AG10803 (cell line): Measurements from ENCODE around the gene PROCA1.

Experiments used
- DNase-seq: peaks from one replicate; pipeline ENCODE4 v3.0.0; 2010; ENCODE audit warnings: low read depth
- H3K4me3 ChIP-seq: 2 replicates; pipeline ENCODE4 v1.5.1; 2011; ENCODE audit warnings: mild to moderate bottlenecking, low read length, control low read depth
- TF ChIP-seq, protein P1 (sequence below): conservative IDR thresholded peaks from 2 replicates; pipeline ENCODE4 v1.5.1; 2011; ENCODE audit warnings: mild to moderate bottlenecking, low read length, control low read depth, inconsistent platforms

The PROCA1 gene

DNA sequence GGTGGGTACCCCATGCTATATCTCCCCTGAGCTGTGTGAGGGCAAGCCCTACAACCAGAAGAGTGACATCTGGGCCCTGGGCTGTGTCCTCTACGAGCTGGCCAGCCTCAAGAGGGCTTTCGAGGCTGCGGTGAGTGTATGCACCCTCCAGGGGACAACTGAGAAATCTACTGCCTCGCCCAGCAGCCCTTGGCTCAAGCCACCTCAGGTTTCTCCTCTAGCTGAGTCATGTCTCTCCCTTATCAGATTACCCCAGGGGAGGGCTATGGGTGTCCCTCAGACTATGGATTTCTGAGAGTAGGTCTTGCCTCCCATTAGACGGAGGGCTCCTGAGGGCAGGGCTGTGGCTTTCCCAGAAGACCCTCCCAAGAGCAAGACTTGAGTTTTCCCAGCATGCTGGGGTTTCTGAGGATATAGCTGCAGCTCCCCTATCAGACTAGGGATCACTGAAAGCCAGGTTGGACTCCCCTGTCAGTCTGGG, 23.6 kb upstream of the PROCA1 start:
- H3K4me3 ChIP-seq: no peak overlapping the region
- TF ChIP-seq, protein P1, sequence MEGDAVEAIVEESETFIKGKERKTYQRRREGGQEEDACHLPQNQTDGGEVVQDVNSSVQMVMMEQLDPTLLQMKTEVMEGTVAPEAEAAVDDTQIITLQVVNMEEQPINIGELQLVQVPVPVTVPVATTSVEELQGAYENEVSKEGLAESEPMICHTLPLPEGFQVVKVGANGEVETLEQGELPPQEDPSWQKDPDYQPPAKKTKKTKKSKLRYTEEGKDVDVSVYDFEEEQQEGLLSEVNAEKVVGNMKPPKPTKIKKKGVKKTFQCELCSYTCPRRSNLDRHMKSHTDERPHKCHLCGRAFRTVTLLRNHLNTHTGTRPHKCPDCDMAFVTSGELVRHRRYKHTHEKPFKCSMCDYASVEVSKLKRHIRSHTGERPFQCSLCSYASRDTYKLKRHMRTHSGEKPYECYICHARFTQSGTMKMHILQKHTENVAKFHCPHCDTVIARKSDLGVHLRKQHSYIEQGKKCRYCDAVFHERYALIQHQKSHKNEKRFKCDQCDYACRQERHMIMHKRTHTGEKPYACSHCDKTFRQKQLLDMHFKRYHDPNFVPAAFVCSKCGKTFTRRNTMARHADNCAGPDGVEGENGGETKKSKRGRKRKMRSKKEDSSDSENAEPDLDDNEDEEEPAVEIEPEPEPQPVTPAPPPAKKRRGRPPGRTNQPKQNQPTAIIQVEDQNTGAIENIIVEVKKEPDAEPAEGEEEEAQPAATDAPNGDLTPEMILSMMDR: no peak
- no peak for DNase-seq

DNA sequence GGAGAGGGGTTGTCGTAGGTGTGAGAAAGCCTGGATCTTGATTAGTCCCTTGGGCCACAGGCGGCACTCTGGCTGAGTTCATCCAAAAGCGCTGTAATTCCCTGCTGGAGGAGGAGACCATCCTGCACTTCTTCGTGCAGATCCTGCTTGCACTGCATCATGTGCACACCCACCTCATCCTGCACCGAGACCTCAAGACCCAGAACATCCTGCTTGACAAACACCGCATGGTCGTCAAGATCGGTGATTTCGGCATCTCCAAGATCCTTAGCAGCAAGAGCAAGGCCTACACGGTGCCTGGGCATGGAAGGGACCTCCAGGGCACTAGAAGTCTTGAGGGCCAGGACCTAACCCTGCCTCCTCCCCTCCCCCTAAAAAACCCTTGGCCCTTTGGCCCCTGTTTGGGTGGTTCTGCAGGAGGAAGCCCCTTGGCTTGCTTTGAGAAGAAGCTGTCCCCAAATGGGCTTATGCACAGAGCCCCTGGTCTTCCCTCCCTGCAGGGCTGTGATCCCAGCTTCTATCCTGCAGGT, 23.1 kb upstream of the PROCA1 start:
- DNase-seq: no peak
- H3K4me3 ChIP-seq: no peak overlapping the region
- TF ChIP-seq, protein P1: no peak

- TF ChIP-seq, protein P1: no peak
- no peak for DNase-seq
- H3K4me3 ChIP-seq: no peak overlapping the region
These were observed 21.7 kb upstream of the PROCA1 start for GRCh38 chr17:28733346-28733745.

DNA sequence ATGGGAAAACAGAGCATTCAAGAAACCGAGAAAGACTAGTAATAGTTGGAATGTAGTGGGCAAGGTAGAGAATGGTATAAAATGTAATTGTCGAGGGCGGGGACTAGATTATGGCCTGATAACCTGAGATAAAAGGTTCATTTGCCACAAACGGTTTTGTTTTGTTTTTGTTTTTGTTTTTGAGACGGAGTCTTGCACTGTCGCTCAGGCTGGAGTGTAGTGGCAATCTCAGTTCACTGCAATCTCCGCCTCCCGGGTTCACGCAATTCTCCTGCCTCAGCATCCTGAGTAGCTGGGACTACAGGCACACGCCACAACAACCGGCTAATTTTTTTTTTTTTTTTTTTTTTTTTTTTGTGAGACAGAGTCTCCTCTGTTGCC, 18.3 kb upstream of the PROCA1 start:
- no peak for DNase-seq
- H3K4me3 ChIP-seq: no peak overlapping the region
- TF ChIP-seq, protein P1: no peak

DNA sequence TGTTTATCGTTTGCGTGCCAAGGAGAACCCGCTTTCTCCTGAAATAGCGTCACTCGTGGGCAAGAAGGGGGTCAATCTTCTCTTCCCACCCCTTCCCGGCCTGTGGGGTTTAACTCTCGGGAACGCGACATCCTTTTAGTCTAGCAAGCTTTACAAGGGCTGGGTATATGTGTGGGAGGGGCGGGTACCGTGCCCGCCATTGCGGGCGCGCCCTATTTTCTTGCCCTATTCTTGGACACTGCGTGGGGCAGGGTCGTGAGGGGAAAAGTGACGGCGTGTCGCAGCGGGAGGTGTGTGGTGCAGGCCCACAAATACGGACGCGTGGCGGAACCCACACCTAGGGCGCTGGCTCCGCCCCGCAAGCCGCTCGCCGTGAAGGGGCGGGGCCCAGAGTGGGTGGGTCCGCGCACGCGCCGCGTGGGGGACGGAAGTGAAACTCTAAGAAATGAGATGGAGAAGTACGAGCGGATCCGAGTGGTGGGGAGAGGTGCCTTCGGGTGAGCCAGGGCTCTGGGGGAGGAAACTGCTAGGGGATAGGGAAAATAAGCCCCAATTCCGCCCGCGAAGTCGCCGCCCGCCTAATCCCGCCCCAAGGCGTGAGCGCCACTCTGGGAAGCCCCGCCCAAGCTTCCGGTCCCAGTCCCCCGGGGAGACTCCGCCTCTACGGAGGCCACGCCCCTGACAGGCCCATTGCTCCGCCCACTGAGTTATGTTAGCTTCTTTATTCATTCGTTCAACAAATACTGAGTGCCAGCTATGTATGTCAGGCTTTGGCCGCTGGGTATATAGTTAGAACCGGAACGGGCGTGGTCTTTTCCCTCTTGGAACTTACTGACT, 16.9 kb upstream of the PROCA1 start, which contains the start of gene NEK8:
TSS of gene NEK8 (plus strand) at position 425 of the 837 bp plus-strand sequence. CDS start at position 451, 26 bp downstream.
- peak; percentile 86 for DNase-seq

GRCh38 chr17:28726627-28727491, 15.2 kb upstream of the PROCA1 start:
- TF ChIP-seq, protein P1: peak; percentile 88
- peak overlapping the region; percentile 80 for H3K4me3 ChIP-seq
- DNase-seq: peak; percentile 87

More for the DNA sequence above, 16.9 kb upstream of the PROCA1 start, which contains the start of gene NEK8:
- TF ChIP-seq, protein P1: no peak
- H3K4me3 ChIP-seq: peak within 1 kb of the TSS; percentile 90
